Measurements from ENCODE around the gene HNRNPH2.

HNRNPH2 gene

GRCh38 chrX:101407748-101408531 is at the start of gene HNRNPH2, which contains the start of gene GLA:
Gene HNRNPH2 (plus strand): TSS chrX:101408222. CDS start chrX:101411989, 3,767 bp downstream.
Gene GLA (minus strand): TSS chrX:101407925. CDS start chrX:101407903, 22 bp downstream.
- DNase-seq: peak; percentile 86

- no peak for DNase-seq
Observed at GRCh38 chrX:101359966-101360365, 48.1 kb upstream of the HNRNPH2 start.

GRCh38 chrX:101360390-101360789 is 47.6 kb upstream of the HNRNPH2 start:
- DNase-seq: no peak

DNA sequence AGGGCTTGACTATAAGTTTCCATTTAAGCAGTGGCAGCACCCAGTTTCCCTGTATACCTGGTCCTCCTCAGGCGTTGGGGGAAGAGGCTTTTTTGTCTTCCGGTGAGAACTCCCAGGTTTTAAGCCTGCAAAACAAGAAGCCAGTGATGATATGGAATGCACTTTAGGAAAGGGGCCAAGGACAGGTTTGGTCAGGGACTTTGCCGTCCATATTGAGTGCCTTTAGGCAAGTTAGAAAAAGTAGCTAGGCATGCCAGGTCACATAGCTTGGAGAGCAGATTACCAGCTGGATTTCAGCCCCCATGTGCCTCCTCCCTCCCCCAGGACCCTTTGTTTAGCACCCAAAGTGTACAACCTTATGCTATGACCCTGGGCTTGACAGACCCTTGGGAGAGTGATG is 45.9 kb upstream of the HNRNPH2 start:
- no peak for DNase-seq

- no peak for DNase-seq
Observed at GRCh38 chrX:101362757-101363156, 45.3 kb upstream of the HNRNPH2 start.

DNA sequence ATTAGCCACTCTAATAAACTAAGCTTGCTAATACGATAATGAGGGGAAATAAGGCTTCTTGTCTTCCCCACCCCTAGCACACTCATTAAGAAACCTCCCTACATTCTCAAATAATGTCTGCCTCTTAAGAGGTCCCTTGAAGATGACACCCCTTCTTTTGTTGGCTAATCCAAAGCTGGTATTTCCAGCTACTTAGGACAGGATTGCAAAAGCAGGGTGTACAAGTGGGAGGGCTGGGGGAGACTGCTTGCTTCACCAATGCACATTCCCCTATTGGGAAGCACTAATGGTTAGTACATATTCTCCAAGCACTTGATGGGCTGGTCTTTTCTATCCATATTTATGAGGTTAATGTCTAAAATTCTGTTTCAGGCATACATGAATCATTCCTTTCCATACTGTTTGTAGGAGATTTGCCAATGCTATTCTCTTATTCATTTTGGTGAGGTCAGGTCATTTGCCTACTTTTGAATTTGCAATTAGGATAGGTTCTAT is 42.7 kb upstream of the HNRNPH2 start:
- DNase-seq: no peak

DNA sequence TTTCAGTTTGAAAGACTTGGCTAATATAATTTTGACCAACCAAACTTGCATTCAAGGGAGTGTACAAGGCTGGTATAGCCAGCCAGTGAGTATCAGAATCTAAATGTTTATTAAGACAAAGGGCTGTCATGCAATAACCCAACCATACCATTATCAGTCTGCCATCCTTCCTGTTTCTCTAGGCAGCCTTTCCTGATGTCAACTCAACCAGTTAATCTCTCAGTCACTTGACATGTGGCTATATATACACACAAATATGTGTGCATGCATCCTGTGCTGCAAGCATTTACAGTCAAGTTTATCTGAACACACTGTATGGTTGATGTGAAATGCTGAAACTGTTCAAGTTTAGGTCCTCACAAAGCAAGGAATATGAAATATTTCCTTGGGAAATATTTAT is 39.2 kb upstream of the HNRNPH2 start:
- no peak for DNase-seq

GRCh38 chrX:101369687-101370086 is 38.3 kb upstream of the HNRNPH2 start:
- no peak for DNase-seq

DNA sequence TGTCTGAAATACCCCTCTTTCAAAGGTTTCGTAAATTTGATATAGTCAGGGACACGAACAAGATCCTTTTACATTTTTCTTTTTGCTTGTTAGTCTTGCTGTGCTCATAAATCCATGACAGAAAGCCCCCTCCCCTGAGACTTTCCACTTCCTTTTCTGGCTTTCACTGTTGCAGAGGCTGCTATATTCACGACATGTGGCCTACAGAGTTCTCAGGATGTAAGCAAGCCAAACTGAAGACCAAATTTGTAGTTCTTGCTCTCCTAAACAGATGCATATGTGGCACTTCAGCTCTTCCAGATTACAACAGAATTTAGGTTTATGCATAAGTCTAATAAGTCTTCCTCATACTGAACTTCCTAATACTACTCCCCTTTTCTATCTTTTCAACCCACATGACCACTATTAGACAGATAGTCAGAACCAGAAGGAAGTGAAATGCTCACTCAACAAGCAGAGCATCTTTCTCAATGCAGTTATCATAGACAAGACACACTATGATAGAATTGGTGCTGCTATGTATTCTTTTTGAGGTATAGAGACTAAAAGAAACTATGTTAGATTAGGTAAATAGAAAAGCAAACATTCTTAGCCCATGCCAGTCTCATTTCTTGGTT is 37.0 kb upstream of the HNRNPH2 start:
- no peak for DNase-seq

DNA sequence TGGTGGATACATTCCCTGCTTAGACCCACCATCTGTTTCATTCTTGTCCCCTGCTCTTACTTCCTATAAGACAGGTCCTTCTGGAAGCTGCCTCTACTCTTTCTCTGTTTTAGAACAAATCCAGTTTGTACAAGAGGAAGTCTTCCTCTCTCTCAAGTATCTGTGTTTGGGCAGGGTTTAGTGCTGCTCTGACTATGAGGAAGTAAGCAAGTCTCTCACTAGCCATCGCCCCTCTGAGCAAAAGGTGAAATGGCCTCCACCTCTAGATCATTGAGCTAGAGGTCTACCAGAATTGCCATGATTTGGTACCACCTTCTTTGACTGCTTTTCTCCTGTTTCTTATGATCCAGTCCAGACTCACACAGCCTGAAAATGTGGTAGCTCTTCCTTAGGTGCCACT is 30.5 kb upstream of the HNRNPH2 start:
- DNase-seq: no peak

DNA sequence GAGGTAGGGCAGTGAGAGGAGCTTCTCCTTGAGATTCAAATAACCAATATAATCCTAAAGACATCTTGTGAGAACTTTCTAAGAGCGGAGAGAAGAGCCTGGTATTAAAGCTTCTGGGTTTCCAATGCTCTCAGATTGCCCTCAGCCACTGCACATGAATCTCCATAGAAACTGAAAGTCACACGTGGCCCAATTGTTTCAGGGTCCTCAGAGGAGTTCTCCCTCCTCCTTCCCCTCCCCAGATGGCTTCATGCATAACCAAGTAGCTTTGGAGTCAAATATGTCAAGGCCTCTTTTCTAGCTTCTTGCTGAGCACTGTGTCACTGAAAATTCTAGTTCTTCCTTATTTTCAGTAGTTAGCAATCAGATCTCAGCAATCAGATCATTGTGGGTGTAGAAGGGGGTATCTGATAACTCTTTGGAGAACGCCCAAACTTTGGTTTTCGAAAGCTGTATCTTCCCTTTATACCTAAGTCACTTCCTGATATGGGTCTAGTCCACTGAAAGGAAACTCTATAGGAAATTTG is 24.3 kb upstream of the HNRNPH2 start:
- DNase-seq: peak; percentile 26

- no peak for DNase-seq
Observed at GRCh38 chrX:101385026-101385684, 22.9 kb upstream of the HNRNPH2 start.

- no peak for DNase-seq
Observed at GRCh38 chrX:101385795-101386541, 22.1 kb upstream of the HNRNPH2 start, which contains the start of gene BTK. Gene BTK (minus strand): TSS chrX:101386191. CDS start chrX:101375284, 10,907 bp downstream.

DNA sequence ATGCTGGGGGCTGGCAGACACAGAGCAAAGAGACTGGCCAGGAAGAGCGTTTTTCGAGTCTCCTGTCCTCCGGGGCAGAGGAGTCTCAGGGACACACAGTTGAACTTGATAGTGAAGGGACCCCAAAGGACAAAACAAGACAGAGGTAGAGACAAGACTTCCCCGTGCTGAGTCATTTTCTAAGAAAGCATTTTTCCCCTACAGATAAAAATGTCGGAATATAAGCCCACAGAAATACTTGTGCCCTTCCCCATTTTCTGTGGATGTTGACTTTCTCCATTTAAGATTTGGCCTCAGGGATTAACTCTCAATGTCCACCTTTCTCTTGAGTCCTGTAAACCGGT is 21.5 kb upstream of the HNRNPH2 start:
- DNase-seq: no peak

- DNase-seq: no peak
Observed at GRCh38 chrX:101388604-101389003, 19.4 kb upstream of the HNRNPH2 start.

GRCh38 chrX:101390664-101391525 is 17.1 kb upstream of the HNRNPH2 start, which contains the start of gene RPL36A:
Gene RPL36A (plus strand): TSS chrX:101391011. CDS start chrX:101391044, 33 bp downstream.
- DNase-seq: peak; percentile 80

DNA sequence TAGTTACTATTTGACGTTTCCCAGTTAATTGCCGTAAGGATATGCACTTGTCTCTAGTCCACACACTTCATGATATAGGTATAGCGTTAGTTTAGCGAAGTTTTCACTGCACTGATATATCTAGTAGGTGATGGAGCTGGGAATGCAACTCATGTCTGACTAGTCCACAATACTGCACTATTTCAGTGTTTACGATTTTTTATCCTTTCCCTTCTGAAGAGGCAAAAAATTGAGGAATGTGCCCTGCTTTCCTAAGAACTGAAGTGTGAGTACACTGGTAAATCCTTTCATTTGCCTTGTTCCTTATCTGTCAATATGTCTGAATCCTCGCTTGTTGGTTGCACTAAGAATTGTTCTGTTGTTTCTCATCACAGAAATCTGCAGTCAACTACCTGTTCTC is 16.2 kb upstream of the HNRNPH2 start:
- no peak for DNase-seq

GRCh38 chrX:101393530-101394305 is 14.3 kb upstream of the HNRNPH2 start:
- DNase-seq: no peak

GRCh38 chrX:101394372-101394771 is 13.7 kb upstream of the HNRNPH2 start:
- no peak for DNase-seq

DNA sequence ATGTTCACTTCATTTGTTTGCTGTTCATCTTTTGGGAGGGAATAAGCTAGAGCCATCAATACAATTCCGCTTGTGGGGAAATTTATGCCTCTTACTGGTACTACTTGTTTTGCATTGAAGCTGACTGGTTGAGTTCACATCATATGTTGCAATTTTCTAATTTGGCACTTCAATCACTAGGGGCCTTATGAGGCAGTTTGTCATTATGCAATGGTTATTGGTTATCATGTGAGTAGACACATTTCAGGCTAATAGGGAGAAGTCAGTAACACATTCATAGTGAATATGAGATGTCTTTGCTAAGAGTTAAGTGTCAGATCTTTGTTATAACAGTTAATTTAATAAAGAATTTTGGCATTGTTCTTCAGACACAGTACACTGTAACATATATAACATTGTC is 12.2 kb upstream of the HNRNPH2 start:
- no peak for DNase-seq

DNA sequence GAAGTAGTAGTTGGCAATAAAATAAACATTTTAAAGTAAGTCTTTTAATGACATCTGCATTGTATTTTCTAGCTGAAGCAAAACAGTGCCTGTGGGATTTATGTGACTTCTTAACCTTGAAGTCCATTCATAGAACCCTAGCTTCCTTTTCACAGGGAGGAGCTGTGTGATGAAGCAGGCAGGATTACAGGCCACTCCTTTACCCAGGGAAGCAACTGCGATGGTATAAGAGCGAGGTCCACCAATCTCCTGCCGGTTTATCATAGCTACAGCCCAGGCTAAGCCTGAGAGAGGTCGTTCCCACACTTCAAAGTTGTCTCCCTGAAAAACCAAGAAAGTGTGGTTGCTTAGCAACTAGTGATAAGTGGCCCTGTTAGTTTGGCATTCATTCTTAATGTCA is 10.2 kb upstream of the HNRNPH2 start:
- no peak for DNase-seq

Data from DMS79 treated with DMSO at 0.1 percent for 48 hours (cell line).